Natural killer cell treated with Interleukin-12 subunit alpha and Interleukin-12 subunit beta and Interleukin-15 and Interleukin-18, amount 100 ng/mL, for 72 hours (primary cell): ENCODE results near the gene ZNF775. TPM values are rescaled to one million over a fixed set of nuclear protein-coding genes. Genes with fewer than 3 reads are reported as not detected.

Experiments used
- ATAC-seq, 2 donors: fragments of 150-1000 bp; cut with Tn5 transposase in 1 of 2; sonication (Bioruptor Pico), chemical (Tn5 transposase) in 1 of 2; 2 replicates each; pipeline ENCODE4 v1.10.0; 2021
- DNase-seq: peaks from one replicate; pipeline ENCODE4 v3.0.0; 2022; ENCODE audit warnings: low spot score
- H3K27ac Mint-ChIP-seq, 2 donors: 1 replicate in 1 of 2; 2 replicates in 1 of 2; pipeline ENCODE4 v1.8.0; 2022; ENCODE audit warnings: mixed read lengths in 2 of 2, mild to moderate bottlenecking in 1 of 2, moderate library complexity in 1 of 2
- H3K27me3 Mint-ChIP-seq, 2 donors: 1 replicate in 1 of 2; 2 replicates in 1 of 2; pipeline ENCODE4 v1.8.0; 2022; ENCODE audit warnings: mixed read lengths in 2 of 2
- H3K36me3 Mint-ChIP-seq: one replicate; pipeline ENCODE4 v1.8.0; 2022; ENCODE audit warnings: mixed read lengths
- H3K4me1 Mint-ChIP-seq, 2 donors: 1 replicate in 1 of 2; 2 replicates in 1 of 2; pipeline ENCODE4 v1.8.0; 2022; ENCODE audit warnings: low read depth in 2 of 2, mixed read lengths in 2 of 2, mild to moderate bottlenecking in 1 of 2
- H3K4me3 Mint-ChIP-seq: one replicate; pipeline ENCODE4 v1.8.0; 2022; ENCODE audit warnings: mixed read lengths
- H3K9me3 Mint-ChIP-seq: 2 replicates; pipeline ENCODE4 v1.8.0; 2022; ENCODE audit warnings: mixed read lengths
- total RNA-seq, 2 donors: library from RNA; stranded (reverse); gene quantifications; one replicate each; pipeline ENCODE4 v1.2.3, GENCODE V29; 2022

The ZNF775 gene
- total RNA-seq, 2 donors from 2014 or later = 4.0 to 5.1 TPM

GRCh38 chr7:150417863-150418262 lies 38.7 kb downstream of the ZNF775 start:
- Mint-ChIP-seq H3K36me3 (no peaks in the 10 kb centered on the region), H3K9me3 (no peaks in the 10 kb centered on the region), H3K27ac (peak overlapping the region in 1 of 2 donors; percentile 41), H3K4me3 (no peak overlapping the region), H3K4me1 (peaks cover 8% of the 10 kb centered on the region in 2 donors), H3K27me3 (peaks cover 3 to 5% of the 10 kb centered on the region in 2 donors)
- DNase-seq = no peak
- ATAC-seq = no peak

- H3K27me3 Mint-ChIP-seq = peaks cover 3 to 5% of the 10 kb centered on the region in 2 donors
- DNase-seq (no peak), ATAC-seq (no peak)
- no peak overlapping the region for H3K4me3 Mint-ChIP-seq
- no peaks in the 10 kb centered on the region for H3K36me3 Mint-ChIP-seq
- no peaks in the 10 kb centered on the region for H3K9me3 Mint-ChIP-seq
- no peak overlapping the region for H3K27ac Mint-ChIP-seq
- H3K4me1 Mint-ChIP-seq = peaks cover 5 to 8% of the 10 kb centered on the region in 2 donors
These were observed 41.1 kb downstream of the ZNF775 start for GRCh38 chr7:150420242-150420641.

- peak; percentile 94 to 95 for ATAC-seq
- Mint-ChIP-seq H3K9me3 (no peaks in the 10 kb centered on the region), H3K4me1 (peaks cover 5 to 8% of the 10 kb centered on the region in 2 donors), H3K4me3 (peak overlapping the region; percentile 1), H3K27me3 (peaks cover 3 to 5% of the 10 kb centered on the region in 2 donors), H3K27ac (peak overlapping the region; percentile 48 to 58), H3K36me3 (no peaks in the 10 kb centered on the region)
- DNase-seq = peak; percentile 89
These were observed 42.0 kb downstream of the ZNF775 start for GRCh38 chr7:150420987-150421674.

- Mint-ChIP-seq H3K27ac (no peak overlapping the region), H3K9me3 (no peaks in the 10 kb centered on the region), H3K36me3 (no peaks in the 10 kb centered on the region), H3K4me1 (peaks cover 5 to 8% of the 10 kb centered on the region in 2 donors), H3K27me3 (peaks cover 3 to 5% of the 10 kb centered on the region in 2 donors), H3K4me3 (no peak overlapping the region)
- ATAC-seq = no peak
- DNase-seq = peak; percentile 23
These were observed 42.7 kb downstream of the ZNF775 start for GRCh38 chr7:150421831-150422230.

- peak; percentile 15 for DNase-seq
- Mint-ChIP-seq H3K9me3 (no peaks in the 10 kb centered on the region), H3K4me3 (no peak overlapping the region), H3K27me3 (peaks cover 3 to 5% of the 10 kb centered on the region in 2 donors), H3K36me3 (no peaks in the 10 kb centered on the region), H3K27ac (no peak overlapping the region), H3K4me1 (peaks cover 21 to 22% of the 10 kb centered on the region in 2 donors)
- no peak for ATAC-seq
These were observed 46.5 kb downstream of the ZNF775 start for GRCh38 chr7:150425670-150426069.

GRCh38 chr7:150428671-150429451 lies 49.7 kb downstream of the ZNF775 start:
- Mint-ChIP-seq H3K36me3 (no peaks in the 10 kb centered on the region), H3K9me3 (no peaks in the 10 kb centered on the region), H3K4me1 (peaks cover 33 to 36% of the 10 kb centered on the region in 2 donors), H3K4me3 (peak overlapping the region; percentile 14), H3K27ac (peak overlapping the region; percentile 17 to 82), H3K27me3 (no peaks in the 10 kb centered on the region)
- ATAC-seq (peak; percentile 80 to 85), DNase-seq (peak; percentile 73)

- H3K27ac Mint-ChIP-seq = peak overlapping the region; percentile 17 to 82
- ATAC-seq (no peak), DNase-seq (no peak)
- H3K36me3 Mint-ChIP-seq = no peaks in the 10 kb centered on the region
- H3K4me3 Mint-ChIP-seq = no peak overlapping the region
- peaks cover 41 to 44% of the 10 kb centered on the region in 2 donors for H3K4me1 Mint-ChIP-seq
- no peaks in the 10 kb centered on the region for H3K27me3 Mint-ChIP-seq
- H3K9me3 Mint-ChIP-seq = no peaks in the 10 kb centered on the region
These were observed 50.6 kb downstream of the ZNF775 start for GRCh38 chr7:150429699-150430098.

- Mint-ChIP-seq H3K4me1 (peaks cover 49 to 51% of the 10 kb centered on the region in 2 donors), H3K9me3 (no peaks in the 10 kb centered on the region), H3K27me3 (no peaks in the 10 kb centered on the region), H3K4me3 (no peak overlapping the region), H3K36me3 (no peaks in the 10 kb centered on the region), H3K27ac (no peak overlapping the region)
- ATAC-seq (no peak), DNase-seq (peak; percentile 38)
These were observed 51.4 kb downstream of the ZNF775 start for GRCh38 chr7:150430465-150431085.

- no peaks in the 10 kb centered on the region for H3K9me3 Mint-ChIP-seq
- H3K27me3 Mint-ChIP-seq = no peaks in the 10 kb centered on the region
- H3K27ac Mint-ChIP-seq = peak overlapping the region; percentile 73 to 97
- H3K4me3 Mint-ChIP-seq = peak overlapping the region; percentile 76
- H3K36me3 Mint-ChIP-seq = no peaks in the 10 kb centered on the region
- ATAC-seq (no peak), DNase-seq (no peak)
- H3K4me1 Mint-ChIP-seq = peaks cover 56 to 57% of the 10 kb centered on the region in 2 donors
These were observed 52.9 kb downstream of the ZNF775 start for GRCh38 chr7:150431839-150432658.

- peaks cover 52 to 56% of the 10 kb centered on the region in 2 donors for H3K4me1 Mint-ChIP-seq
- H3K27me3 Mint-ChIP-seq = no peaks in the 10 kb centered on the region
These were observed 54.1 kb downstream of the ZNF775 start for GRCh38 chr7:150432915-150433892.

GRCh38 chr7:150434240-150434639 lies 55.1 kb downstream of the ZNF775 start:
- Mint-ChIP-seq H3K36me3 (no peaks in the 10 kb centered on the region), H3K4me3 (peak overlapping the region; percentile 76), H3K4me1 (peaks cover 43 to 53% of the 10 kb centered on the region in 2 donors), H3K27me3 (no peaks in the 10 kb centered on the region), H3K9me3 (no peaks in the 10 kb centered on the region), H3K27ac (peak overlapping the region; percentile 73 to 97)
- ATAC-seq = no peak
- DNase-seq = no peak

More at GRCh38 chr7:150432915-150433892, 54.1 kb downstream of the ZNF775 start:
- DNase-seq (peak; percentile 70), ATAC-seq (peak; percentile 76 to 84)
- peak overlapping the region; percentile 73 to 97 for H3K27ac Mint-ChIP-seq
- no peaks in the 10 kb centered on the region for H3K36me3 Mint-ChIP-seq
- H3K9me3 Mint-ChIP-seq = no peaks in the 10 kb centered on the region
- H3K4me3 Mint-ChIP-seq = peak overlapping the region; percentile 76

GRCh38 chr7:150435047-150435389 lies 55.9 kb downstream of the ZNF775 start:
- no peaks in the 10 kb centered on the region for H3K36me3 Mint-ChIP-seq
- H3K9me3 Mint-ChIP-seq = peaks cover 3% of the 10 kb centered on the region
- ATAC-seq = no peak
- H3K27me3 Mint-ChIP-seq = no peaks in the 10 kb centered on the region
- H3K4me3 Mint-ChIP-seq = no peak overlapping the region
- DNase-seq = no peak
- H3K27ac Mint-ChIP-seq = peak overlapping the region in 1 of 2 donors; percentile 97
- H3K4me1 Mint-ChIP-seq = peaks cover 50 to 55% of the 10 kb centered on the region in 2 donors
